ENCODE measurements around the gene RIPOR2.

Gene RIPOR2, protein sequence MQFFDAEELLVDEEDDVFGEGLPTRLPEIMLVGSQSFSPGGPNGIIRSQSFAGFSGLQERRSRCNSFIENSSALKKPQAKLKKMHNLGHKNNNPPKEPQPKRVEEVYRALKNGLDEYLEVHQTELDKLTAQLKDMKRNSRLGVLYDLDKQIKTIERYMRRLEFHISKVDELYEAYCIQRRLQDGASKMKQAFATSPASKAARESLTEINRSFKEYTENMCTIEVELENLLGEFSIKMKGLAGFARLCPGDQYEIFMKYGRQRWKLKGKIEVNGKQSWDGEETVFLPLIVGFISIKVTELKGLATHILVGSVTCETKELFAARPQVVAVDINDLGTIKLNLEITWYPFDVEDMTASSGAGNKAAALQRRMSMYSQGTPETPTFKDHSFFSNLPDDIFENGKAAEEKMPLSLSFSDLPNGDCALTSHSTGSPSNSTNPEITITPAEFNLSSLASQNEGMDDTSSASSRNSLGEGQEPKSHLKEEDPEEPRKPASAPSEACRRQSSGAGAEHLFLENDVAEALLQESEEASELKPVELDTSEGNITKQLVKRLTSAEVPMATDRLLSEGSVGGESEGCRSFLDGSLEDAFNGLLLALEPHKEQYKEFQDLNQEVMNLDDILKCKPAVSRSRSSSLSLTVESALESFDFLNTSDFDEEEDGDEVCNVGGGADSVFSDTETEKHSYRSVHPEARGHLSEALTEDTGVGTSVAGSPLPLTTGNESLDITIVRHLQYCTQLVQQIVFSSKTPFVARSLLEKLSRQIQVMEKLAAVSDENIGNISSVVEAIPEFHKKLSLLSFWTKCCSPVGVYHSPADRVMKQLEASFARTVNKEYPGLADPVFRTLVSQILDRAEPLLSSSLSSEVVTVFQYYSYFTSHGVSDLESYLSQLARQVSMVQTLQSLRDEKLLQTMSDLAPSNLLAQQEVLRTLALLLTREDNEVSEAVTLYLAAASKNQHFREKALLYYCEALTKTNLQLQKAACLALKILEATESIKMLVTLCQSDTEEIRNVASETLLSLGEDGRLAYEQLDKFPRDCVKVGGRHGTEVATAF

DNA sequence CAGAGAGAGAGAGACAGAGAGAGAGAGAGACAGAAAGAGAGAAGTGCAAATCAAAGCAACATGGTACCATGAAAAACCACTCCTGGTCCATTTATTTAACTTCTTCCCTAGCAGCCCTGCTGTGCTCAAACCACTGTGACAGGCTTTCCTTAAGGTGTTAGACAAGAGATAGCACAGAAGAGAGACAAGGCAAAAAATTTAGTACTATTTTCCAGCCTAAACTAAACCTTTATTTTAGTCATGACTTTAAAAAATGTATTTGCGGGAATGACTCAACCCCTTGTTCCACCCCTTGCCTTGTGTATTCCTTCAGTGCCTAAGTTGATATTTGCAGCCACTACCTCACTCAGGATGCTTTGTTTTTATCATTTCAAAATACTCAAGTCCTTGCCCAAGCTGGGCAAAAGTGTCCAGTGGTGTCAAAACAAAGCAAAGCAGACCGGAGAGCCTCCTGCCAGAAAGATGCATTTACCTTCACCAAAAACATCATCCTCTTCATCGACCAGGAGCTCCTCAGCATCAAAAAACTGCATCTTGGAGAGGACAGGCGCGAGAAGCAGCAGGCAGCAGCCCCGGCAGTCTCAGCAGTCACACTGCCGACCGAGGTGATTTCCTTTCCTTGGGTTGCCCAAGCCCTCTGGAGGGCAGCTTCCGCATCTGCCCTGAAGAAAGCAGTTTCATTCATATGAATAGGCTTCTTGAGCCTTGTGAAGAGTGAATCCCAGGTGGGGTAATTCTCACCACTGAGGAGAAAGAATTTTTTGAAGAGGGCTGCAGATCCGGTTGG lies at the start of gene RIPOR2:
Gene RIPOR2 (minus strand): TSS at position 595 of the 787 bp plus-strand sequence. CDS start 62 bp downstream, at position 533.
- no peak for DNase-seq

DNA sequence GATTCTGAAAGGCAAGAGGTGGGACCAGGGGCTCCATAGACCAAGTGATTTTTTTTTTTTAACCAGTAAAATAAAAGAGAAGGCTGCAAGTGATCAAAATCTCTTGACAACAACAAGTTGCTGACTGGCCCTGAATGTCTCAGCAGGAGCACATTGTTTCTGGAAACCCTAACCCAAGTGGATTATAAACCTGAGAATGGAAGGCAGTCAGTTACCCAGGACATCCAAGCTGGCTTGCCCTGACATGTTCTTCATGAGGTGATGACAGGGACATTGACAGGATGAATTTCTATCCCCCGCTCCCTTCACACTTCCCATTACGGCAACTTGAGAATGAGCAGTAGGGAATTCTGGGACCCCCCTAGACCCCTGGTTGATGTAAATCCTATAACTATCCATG lies 49.6 kb upstream of the RIPOR2 start:
- DNase-seq, result no peak

DNA sequence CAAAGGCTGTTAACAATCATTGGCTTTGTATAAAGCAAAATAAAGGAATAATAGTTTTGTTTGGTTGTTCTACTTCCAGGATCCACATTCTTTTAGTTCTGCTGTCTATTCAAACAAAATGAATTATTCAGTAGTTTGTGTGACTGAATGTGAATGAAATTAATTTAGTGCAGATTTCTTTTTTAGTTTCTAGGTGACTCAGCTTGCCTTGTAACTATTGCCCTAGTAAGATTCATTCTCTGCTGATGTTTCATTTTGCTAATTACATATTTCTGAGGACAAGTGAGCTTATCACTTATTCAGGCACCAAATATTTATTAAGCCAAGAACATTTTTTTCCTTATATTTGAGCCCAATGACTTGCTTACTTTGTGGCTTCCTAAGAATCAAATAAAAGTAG lies 46.5 kb upstream of the RIPOR2 start:
- DNase-seq, result no peak

DNA sequence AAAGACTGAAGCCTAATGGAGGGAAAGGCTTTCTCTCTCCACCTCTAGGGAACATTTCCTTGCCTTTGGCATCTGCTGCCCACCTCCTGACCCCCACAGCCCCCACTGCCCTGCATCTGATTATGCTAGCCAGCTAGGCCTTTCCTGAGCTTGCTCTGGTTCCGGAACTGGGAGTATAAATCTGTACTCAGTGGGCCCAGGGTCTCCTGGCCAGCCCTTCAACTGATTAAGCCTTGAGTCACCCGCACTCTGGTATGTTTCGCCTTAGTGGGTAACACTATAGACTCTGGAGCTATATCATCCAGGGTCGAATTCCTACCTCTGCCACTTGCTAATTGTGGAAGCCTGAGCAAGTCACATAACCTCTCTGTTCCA lies 45.6 kb upstream of the RIPOR2 start:
- DNase-seq, result no peak

DNA sequence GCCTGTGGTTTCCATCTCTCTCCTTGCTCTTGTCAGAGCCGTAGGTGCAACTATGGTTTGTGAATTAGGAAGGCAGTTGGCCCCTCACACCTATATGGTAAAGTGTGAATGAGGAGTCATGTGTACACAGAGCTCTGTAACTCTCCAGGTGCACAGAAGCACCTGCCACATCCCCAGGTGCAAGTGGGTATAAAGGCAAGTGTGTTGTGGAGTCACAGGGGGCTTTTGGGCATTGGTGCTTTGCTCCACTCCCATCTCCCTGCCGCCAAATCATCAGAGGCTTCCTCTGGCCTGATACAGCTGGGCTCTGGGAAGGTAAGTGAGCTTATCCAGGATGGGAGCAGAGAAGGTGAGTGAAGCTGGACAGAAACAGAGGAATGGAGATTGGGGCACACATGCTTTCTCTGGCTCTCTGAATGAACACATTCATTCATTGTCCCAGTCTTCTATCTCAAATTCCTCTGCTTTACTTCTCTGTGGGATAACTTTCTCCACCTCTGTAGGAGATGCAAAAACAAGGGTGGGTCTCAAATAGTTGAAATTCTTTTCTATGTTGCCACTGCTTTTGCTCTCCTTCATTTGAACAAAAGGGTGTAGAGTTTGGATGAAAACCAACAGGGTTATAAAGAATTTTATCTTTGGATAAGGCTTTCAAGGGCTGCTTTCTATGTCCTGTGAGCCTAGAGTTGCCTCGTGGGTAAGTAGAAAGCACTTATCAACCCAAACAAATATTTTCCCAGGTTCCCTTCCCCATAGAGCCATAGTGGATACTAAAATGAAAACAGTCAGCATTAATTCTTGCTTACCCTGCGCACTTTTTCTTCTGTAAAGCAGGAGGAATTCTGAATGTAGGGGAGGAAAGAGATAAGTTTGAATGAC lies 45.0 kb upstream of the RIPOR2 start:
- DNase-seq, result no peak

DNA sequence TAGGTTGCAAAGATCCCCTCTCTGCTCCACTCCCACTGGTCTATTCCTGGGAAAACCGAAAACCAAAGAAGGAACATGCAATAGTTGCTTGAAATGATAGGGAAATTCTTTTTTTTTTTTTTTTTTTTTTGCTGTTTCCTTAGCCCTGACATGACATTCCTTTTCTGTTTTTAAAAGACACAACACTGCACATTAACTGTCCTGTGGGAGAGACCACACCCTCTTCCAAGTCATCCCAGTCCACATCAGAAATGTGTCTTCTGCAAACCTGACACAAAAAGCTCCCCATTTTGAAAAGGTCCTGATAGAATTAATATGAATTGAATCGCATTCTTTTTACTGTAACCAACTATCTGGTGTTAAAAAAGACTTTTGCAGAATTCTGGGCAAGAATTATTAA lies 43.4 kb upstream of the RIPOR2 start:
- no peak for DNase-seq

DNA sequence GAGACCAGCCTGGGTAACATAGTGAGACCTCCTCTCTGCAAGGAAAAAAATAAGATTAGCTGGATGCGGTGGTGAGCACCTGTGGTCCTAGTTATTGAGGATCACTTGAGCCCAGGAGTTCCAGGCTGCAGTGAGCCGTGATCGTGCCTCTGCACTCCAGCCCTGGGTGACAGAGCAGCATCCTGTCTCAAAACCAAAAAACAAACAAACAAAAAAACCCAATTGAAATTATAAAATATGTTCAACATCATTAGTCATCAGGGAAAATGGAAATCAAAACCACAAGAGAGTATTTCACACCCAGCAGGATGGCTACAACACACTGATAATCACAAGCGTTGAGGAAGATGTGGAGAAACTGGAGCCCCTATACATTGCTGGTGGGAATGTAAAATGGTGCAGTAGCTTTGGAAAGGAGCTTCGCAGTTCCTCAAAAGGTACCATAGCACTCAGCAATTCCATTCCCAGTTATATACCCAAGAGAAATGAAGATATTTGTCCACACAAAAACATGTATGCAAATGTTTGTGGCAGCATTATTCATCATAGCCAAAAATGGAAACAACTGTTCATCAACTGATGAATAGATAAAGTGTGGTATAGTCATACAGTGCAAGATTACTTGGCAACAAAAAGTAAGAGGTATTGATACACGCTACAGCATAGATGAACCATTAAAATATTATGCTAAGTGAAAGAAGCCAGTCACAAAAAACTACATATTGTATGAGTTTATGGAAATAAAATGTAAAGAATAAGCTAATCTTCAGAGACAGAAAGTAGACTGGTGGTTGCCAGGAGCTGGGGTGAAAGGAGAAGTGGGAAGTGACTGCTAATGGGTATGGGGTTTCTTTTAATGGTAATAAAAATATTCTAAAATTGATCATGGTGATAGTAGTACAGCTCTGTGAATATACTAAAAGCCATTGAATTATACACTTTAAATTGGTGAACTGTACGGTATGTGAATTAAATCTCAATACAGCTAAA lies 38.7 kb upstream of the RIPOR2 start:
- DNase-seq, result no peak

DNA sequence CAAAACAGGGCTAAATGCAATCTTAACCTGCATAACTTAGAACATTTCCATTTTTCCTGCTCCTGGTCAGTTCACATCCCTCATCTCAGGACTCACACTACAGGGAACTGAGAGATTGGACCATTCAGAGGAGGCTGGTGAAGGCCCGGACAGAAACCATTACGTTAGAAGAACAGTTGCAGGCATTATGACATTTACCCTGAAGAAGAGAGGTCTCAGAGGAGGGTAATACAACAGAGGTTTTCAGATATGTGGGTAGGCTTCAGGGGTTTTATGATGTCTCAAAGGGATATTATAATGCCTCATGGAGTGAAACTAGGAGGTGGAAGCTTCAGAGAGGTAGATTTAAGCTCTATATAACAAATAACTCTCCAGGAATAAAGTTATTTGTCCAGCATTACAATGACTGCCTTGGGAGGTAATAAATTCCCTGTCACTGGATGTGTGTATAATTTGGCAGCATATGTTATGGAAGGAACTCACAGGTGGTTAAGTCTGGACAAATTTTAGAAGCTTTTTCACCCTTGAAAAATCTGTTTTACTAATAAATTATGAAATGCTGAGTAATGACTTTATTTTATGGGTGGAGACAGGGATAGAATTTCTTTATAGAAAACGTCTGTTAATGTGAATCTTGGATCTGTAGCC lies 36.7 kb upstream of the RIPOR2 start:
- DNase-seq, result no peak

DNA sequence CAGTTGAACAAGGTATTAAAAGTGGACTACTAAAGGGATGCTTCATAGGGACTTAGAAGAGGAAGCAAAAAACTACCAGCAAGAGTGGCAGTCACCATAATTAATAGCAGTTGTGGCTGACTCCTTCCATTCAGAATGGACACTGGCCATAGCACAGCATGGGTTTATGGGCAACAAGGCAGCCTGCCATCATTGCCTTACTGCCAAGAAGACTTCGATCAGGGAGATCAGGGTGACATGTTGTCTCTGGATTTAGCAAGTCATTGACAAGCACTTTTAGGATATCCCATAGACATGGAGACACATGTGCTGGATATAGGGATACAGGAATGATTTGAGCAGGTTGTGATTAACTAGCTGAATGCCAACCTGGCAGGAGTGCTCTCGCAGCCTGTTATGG lies 35.3 kb upstream of the RIPOR2 start:
- DNase-seq, result no peak

DNA sequence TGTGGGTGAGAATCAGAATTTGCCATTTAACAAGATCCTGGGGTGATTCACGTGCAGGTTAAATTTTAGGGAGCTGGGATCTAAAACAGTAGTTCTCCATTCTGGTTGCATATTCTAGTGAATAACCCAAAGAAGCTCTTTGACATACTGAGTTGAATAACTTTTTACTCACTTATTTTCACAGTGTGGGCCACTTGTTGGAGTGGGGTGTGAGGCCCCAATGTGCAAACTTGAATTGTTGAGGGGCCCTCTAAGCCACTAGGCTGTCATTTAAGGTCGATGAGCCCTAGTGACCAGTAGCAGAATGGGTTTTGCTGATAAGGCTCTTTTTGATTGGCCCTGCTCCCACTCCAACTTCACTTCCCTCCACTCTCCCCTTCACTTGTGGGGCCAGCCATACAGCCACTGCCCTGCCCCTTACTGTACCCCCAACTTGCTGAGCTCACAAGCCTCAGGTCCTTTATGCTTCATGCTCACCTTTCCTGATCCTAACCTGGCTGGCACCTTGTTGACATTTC lies 33.6 kb upstream of the RIPOR2 start:
- no peak for DNase-seq

DNA sequence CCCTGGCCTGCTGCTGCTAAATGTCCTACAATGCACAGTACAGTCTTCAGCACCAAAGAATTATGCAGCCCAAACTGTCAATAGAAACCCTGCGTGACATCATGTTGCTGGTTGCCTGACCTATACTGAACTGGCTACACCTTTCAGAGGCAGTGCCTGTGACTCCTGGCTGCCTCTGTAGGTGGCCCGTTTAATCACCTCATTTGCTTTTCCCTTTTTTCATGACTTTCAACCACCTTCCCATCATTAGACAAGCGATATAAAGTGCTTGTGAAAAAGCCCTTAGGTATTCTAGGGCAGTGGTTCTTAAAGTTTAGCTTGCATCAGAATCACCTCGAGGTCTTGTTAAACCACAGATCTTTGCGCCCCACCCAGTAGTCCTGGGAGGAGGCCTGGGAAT lies 33.0 kb upstream of the RIPOR2 start:
- DNase-seq, result no peak

DNA sequence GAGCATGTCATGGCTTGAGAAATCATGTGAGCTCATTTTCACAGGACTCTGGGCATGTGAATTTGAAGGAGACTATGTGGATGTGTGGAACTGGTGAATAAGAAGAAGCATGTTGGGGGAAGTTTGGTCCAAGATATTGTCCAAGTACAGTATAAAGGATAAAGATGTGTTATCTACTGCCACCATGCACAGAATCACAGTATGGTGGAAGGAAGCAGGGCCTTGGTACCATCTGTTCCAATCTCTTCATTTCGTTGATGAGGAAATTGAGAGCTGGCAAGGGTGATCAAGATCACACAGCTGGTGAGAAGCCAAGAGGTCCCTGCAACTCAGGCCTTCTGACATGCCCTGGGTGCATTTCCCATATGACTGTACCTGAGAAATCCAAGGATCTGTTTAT lies 31.5 kb upstream of the RIPOR2 start:
- DNase-seq, result no peak

DNA sequence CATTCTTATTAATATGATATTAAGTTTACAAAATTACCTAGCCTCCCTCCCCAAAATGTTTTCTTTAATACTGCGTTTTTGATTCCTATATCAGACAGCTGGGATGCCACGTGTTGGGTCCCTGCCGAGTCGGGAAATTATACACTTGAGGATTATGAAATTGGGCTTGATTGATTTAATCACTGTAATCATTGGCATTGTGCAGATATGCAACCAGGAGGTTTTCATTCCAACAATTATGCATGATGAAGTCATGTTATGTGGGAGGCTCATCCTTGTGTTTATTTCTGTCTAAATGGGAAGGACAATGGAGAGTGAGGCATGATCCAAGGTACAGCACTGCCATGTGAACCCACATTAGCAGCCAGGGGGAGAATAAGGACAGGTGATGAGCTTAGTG lies 30.6 kb upstream of the RIPOR2 start:
- DNase-seq, result no peak

DNA sequence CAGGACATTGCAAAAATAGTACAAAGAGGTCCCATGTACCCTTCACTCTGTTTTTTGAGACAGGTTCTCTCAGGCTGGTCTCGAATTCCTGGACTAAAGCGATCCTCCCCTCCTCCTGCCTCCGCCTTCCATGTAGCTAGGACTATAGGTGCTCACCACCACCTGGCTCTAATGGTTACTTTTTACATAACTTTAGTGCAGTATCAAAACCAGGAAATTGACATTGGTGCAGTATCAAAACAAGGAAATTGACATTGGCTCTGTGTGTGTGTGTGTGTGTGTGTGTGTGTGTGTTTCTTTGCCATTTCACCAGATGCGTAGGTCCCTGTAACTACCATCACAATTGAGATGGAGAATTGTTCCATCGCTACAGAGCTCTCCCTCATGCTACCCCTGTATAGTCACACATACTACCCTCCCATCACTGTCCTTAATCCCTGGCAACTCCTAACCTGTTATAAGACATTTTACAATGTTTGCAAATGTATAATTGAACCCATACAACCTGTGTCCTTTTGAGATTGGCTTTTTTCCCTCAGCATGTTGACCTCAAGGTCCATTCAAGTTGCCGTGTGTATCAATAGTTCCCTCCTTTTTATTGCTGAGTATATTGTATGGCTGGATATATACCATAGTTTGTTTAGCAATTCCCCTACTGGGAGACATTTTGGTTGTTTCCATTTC lies 28.3 kb upstream of the RIPOR2 start:
- no peak for DNase-seq

DNA sequence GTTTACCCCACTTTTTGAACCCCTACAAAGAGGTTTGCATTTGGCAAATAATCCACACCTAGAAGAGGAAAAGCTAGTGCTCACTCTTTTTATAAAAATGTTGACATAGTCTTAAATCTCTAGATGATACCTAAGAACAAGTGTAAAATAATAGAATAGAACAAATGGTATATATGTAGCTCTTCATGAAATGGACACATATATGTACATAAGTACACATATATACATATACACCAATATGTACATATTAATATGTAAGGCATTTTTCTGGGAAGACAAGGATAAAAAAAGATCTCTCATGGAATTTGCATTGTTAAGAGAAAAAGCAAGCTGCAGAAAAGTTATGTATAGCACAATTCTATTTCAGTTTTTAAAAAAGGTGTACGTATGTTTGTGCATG lies 27.6 kb upstream of the RIPOR2 start:
- DNase-seq, result no peak

DNA sequence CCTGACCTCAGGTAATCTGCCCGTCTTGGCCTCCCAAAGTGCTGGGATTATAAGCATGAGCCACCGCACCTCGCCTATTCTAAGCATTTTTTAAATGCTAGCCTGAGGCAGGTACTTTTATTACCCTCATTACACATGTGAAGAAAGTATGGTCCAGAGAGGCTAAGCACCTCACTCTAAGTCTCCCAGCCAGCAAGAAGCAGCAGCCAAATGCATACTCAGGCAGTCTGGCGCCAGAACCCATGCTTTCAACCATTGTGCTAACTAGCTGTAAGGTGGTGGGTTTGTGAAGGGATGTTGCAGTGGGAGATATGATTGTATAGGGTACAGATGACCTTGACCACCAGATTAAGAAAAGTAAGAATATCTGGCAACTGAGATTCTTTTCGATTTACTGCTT lies 26.1 kb upstream of the RIPOR2 start:
- no peak for DNase-seq

DNA sequence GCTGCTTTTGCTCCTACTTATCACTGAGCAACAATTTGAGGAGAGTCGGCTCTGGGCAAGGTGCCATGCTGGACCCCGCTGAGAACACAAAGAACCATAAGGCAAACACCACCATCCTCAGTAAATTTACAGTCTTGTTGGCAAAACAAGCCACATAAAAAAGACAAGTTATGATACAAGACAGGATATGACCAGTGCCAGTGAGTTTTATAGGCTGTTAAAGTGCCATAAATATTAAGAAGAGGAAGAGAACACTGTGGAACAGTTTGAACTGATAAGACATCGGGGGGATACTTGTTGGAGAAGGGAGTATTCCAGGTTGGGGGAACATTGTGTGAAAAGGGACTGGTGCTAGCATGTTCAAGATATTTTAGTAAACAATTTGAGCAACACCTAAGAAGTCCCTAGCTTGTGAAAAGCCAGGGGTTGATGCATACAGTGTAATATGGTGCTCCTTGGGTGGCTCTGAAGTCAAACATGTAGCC lies 25.3 kb upstream of the RIPOR2 start:
- no peak for DNase-seq

DNA sequence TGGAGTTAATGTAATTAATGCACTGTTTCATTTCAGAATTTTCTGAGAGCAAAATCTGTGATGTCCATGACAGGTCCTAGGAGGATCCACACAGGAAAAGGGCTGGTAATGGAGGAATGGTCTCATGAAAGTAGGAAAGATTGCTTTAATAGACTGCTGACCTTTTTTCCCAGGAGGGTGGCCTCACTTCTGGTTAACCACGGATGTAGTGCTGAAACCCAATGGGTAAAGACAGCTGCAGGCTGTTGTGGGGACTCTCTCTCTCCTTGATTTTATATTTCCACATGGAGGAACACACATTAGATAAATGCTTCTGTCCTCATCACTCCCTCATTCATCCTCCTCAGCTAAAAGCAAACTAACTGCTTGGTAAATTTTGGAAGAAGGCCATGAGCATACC lies 23.6 kb upstream of the RIPOR2 start:
- no peak for DNase-seq

DNA sequence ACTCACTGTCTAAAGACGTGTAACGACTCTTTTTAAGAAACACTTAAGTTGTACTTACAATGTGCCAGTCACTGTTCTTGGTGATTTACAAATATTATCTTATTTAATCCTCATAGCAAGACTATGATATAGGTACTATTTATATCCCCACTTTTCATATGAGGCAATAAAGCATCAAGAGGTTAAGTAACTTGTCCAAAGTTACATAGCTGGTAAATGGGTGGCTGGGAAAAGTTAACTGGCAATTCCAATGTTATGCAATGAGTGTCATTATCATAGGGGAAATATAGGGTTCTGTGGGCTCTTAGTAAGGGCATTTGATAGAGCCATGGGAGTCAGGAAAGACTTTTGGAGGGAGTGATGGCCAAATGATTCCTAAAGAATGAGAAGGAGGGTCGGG lies 21.4 kb upstream of the RIPOR2 start:
- DNase-seq, result no peak
